NCI-H1417 treated with DMSO at 0.1 percent for 48 hours (cell line): Measurements from ENCODE around the gene CMTM7.

Experiments used
- DNase-seq: peaks from one replicate; lab custom pipeline; 2025; lab: John Stamatoyannopoulos, UW

The CMTM7 gene

GRCh38 chr3:32414522-32415202 lies 23.0 kb downstream of the CMTM7 start:
- no peak for DNase-seq

- no peak for DNase-seq
These were observed 28.1 kb downstream of the CMTM7 start for GRCh38 chr3:32419742-32420125.

GRCh38 chr3:32420126-32421038 lies 28.7 kb downstream of the CMTM7 start:
- DNase-seq = no peak

- no peak for DNase-seq
These were observed 29.5 kb downstream of the CMTM7 start for GRCh38 chr3:32421185-32421584.

- DNase-seq = no peak
These were observed 30.6 kb downstream of the CMTM7 start for GRCh38 chr3:32421991-32422859.

DNA sequence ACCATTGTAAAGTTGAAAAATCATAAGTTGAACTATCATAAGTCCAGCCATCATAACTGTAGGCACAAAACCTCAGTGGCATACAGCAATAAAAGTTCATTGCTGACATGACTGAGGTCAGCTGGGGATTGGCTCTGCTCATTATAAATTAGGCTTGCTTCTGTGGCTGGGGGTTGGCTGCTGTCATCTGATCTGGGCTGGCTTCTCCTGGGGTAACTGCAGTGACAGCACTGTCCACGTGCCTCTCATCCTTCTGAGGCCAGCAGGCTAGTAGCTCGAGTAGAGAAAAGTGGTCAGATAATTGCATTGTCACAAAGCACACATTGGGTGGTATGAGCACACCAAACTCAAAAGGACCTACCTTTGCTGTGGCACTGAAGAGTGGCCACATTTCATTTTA lies 31.3 kb downstream of the CMTM7 start:
- no peak for DNase-seq

- DNase-seq = no peak
These were observed 31.9 kb downstream of the CMTM7 start for GRCh38 chr3:32423534-32423933.

DNA sequence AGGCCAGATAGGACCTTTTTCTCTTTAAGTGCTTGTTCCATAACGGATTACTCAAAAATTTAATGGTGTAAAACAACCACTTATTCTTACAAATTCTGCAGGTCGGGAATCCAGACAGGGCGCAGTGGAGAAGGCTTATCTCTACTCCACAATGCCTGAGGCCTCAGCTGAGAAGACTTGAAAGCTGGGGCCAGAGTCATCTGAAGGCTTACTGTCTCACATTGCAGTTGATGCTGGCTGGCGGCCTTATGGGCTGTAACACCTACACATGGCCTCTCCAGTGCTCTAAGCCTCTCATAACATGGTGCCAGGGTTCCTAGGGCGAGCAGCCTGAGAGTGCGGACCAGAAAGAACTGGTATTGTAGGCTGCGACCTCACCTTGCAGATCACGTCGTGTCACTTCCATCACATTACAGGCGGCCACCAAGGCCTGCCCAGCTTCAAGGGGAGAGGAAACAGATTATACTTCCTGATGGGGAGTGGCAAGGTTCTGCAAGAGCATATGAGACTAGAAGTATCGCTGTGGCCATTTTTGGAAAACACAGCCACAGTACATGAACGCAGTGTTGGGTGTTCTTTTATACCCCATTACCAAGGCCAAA lies 32.4 kb downstream of the CMTM7 start:
- no peak for DNase-seq

DNA sequence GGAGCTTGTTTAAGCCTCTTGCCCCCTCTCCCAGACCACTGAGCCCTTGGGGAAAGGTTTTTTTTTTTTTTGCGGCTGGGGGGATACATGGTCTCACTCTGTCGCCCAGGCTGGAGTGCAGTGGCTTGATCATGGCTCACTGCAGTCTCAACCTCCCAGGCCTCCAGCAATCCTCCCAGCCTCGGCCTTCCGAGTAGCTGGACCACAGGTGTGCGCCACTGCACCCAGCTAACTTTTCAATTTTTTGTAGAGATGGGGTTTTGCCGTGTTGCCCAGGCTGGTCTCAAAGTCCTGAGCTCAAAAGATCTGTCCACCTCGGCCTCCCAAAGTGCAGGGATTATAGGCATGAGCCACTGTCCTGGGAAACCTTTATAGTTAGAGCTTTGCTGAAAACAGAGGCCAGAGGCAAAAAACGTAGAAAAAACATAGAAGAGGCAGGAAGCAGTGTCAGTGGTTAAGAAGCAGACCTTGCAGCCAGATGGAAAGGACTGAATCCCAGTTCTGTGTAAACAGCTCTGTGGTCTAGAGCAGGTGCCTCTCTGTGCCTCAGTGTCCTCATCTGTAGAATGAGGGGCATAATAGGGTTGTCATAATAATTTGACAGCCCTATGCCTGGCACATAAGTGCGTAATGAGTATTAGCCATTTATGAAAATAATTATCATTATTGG lies 33.1 kb downstream of the CMTM7 start:
- DNase-seq = no peak

DNA sequence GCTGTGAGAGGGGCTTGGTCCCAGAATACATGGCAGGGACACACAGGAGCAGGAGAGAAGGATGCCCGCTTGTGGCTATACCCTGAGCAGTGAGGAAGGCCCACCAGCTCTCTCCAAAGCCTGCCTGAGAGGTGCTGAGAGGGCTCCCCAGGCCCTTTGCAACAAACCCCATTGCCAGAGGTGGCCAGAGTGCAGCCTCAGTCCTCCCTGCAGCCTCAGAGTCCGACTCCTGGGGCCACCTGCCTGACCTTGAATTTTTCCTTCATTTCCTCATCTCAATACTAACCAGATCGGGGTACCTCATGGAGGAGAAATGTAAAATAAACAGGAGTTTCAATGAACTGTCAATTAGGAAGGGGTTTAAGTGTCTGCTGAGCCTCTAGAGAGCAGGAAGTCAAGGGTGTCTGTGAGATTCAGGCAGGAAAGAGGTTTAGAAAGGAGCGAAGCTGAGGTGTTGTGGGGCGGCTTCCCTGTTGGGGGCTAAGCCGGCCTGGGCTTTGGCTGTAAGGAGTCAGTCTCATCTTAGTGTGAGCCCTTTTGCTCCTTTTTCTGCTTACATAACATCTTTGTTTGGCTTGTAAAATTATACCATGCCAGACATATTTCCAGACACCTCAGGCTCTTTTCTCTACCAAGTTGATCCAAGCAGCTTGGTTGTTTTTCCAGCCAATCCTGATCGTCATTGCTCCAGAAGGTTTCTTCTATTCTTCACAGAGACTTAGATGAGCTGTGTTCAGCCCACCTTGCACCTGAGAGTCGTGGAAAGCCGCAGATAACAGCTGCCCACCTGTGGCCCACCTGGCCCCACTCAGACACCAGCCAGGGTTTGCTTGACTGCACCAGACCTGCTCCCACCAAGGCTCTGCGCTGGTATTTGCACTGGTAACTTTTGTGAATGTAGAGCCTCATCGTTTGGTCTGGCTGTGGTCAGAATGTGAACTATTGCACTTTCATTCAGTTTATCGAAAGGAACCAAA lies 36.7 kb downstream of the CMTM7 start:
- no peak for DNase-seq

DNA sequence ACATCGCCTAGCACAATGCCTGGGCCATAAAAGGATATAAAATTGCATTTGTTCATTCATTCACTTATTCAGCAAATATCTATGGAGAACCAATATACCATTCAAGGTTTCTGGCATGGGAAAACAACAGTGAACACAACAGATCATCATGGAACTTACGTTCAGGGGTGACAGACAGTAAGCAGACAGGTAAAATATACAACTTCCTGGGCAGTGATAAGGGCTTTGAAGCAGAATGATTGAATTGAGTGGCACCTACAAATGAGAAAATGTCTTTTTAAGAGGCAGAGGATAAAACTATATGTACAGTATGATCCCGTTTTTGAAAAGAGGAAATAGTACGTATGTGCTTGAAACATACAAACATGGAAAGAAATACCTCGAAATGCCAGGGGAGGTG lies 39.2 kb downstream of the CMTM7 start:
- no peak for DNase-seq

DNA sequence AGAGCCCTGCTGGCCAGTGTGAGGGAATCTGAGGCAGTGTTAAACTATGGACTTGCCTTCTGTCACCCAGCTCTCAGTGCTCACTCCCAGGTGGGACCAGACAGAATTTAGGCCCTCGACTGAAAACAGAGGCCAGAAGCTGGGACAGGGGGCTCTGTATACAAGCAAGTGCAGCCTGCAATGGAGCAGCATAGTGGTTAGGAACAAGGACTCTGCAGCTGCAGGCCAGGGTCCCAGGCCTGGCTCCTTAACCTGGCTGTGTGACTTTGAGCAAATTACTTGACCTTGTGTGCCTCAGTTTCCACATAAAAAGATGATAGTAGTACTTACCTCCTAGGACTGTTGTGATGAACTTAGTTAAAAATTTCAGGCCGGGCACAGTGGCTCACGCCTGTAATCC lies 39.8 kb downstream of the CMTM7 start:
- DNase-seq = no peak

GRCh38 chr3:32432045-32432710 lies 40.5 kb downstream of the CMTM7 start:
- DNase-seq = no peak

DNA sequence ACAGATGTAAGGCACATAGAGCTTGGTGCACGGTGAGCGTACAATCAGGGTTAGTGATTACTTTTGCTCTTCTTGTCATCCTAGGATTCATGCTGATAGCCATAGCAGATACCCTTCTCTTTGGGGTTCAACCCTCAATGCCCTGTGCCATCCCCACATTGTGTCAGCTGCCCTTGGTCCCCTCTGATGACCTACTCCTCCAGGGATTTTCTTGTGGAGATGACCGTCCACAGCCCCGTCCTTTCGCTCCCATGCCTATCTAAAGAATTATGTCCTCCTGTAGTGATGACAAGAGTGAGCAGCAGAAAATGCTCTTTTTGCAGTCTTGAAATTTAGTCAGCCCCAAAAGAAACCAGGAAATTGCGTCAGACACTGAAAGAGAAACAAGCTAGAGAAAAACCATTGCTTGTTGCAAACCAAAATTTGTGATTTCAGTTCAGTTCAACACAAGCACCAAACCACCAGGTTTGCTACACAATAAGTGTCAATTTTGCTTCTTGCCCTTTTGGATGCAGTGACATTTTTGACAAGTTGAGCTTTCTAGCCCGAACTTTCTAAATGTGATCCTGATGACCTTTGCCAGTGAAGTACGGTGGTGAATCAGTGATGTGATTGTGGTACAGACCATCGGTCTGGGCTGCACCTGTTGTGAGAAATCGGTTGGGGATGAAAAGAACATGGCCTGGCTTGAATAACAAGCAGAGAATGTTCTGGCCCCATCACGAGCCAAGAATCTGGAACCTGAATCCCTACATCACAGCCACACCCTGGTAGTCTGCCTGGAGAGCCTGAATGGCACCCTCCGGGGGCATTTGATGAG lies 41.3 kb downstream of the CMTM7 start:
- no peak for DNase-seq

- no peak for DNase-seq
These were observed 42.6 kb downstream of the CMTM7 start for GRCh38 chr3:32434206-32434605.

DNA sequence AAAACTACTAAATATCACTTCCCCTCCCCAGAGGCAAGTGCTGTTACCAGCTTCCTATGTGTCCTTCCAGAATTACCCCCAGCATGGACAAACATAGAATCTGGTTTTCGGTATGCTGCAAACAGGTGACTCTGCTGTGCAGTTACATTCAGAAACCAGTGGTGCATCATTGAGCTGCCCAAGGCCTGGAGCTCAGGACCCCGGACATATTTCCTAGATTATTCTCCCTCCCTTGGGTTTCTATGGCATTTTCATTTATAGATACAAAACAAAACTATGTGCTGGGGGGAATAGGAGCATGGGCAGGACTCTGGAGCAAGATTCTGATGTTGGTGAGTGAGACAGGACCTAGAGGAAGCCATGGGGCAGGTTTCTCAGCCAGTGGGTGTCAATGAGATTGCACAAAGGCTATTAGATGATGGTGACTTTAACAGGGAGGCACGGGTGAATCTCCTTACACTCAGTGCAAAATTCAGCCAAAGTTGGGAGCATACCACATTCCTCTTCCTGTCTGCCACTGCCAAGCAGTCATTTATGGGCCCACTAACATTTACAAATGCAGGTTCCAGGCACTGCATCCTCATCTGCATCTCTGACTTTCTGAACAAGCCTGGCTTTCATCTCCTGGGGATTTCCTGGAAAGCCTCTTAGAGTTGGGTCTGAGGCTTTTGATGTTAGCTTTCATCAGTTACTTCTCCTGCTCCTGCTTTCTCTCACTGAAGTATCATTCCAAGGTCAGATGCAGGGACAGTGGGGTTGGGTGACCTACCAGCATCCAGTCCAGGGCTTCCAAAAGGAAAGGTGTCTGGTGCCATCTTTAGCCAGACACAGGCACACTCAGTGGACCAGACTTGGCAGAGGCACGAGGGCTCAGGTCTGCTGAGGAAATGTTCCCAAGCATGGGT lies 44.5 kb downstream of the CMTM7 start:
- no peak for DNase-seq

DNA sequence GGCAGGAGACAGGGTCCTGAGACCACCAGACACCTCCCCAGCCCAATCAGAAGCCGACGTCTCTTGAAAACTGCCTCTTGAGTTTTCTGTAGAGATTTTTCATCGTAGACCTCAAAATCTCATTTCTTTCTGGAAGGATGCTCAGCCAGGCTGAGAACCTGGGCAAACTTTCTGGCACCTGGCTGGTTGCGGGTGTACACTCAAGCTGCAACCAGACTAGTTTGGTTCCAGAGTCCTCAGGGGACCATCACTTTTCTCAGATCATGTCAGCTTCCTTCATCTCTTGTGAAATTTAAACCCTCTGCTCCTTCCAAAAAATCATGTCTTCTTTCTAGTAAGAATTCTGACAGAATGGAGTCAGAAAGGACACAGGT lies 45.1 kb downstream of the CMTM7 start:
- DNase-seq = no peak

DNA sequence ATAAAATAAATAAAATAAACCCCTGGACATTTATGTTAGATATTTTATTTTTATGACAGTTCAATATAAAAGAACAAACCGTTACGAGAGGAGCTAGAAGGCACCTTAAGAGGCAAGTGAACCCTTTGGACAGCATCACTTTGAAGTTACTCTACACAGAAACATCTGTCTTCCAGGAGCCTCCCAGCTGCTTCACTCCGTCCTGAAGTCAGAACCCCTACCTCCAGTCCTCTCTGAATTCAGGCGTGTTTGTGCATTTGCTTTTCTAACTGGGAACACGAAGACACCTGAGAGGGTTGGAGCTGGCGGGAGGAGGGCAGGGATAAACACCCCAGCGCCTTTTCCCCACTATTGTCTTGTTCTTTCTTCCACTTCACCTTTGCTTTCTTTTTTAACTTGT lies 46.2 kb downstream of the CMTM7 start:
- no peak for DNase-seq
